Lower lobe of right lung (tissue), 2 donors: ENCODE measurements around the gene CLSTN2. TPM values are rescaled to one million over a fixed set of nuclear protein-coding genes. Genes with fewer than 3 reads are reported as not detected.

Experiments
- ATAC-seq, 2 donors: fragments of 200-7000 bp; cut with Tn5 transposase; one replicate each; pipeline ENCODE4 v1.9.1; 2020 to 2022; ENCODE audit warnings: mild to moderate bottlenecking in 2 of 2, moderate library complexity in 2 of 2
- DNase-seq: peaks from one replicate; pipeline ENCODE4 v3.0.0-alpha.2; 2020
- H3K27ac ChIP-seq: fragments of 200-600 bp; one replicate; pipeline ENCODE4 v1.8.0; 2022
- H3K27me3 ChIP-seq: fragments of 200-600 bp; one replicate; pipeline ENCODE4 v1.8.0; 2022; ENCODE audit warnings: low read depth
- H3K36me3 ChIP-seq: fragments of 200-600 bp; one replicate; pipeline ENCODE4 v1.8.0; 2022; ENCODE audit warnings: mild to moderate bottlenecking
- H3K4me1 ChIP-seq: fragments of 200-600 bp; one replicate; pipeline ENCODE4 v1.8.0; 2022
- H3K4me3 ChIP-seq: fragments of 200-600 bp; one replicate; pipeline ENCODE4 v1.8.0; 2022; ENCODE audit warnings: mild to moderate bottlenecking
- H3K9me3 ChIP-seq: fragments of 200-600 bp; one replicate; pipeline ENCODE4 v1.8.0; 2022
- CTCF ChIP-seq: fragments of 200-600 bp; IDR thresholded peaks from one replicate; pipeline ENCODE4 v1.8.0; 2022; ENCODE audit warnings: antibody characterized with exemption, mild to moderate bottlenecking
- intact Hi-C: fragments of 100-400 bp; cut with DNase I; formaldehyde crosslinking; loops from one replicate; pipeline ENCODE4 v1.11.0; 2022
- total RNA-seq: library from RNA; stranded (reverse); fragmentation: NEBNext Ultra II Directional; extraction: Animal tissue kit (Norgen Biotek cat#: 25700); gene quantifications from one replicate; pipeline ENCODE4 v1.2.1, GENCODE V29; 2021
- donor health status: DM: no; HTN: yes; CAD: no; lungs with severe emphysema.

The CLSTN2 gene
- total RNA-seq, 1 donor from 2014 or later, result 4.5 TPM

- DNase-seq, result no peak
- intact Hi-C loops, result no loop called here
- Histone ChIP-seq H3K36me3 (no peaks in the 10 kb centered on the region), H3K4me1 (no peaks in the 10 kb centered on the region), H3K27ac (no peak overlapping the region), H3K4me3 (no peak overlapping the region), H3K27me3 (no peaks in the 10 kb centered on the region), H3K9me3 (no peaks in the 10 kb centered on the region)
- no peak for TF ChIP-seq CTCF
- ATAC-seq, result no peak
Observed at GRCh38 chr3:140298569-140299070, 363.6 kb downstream of the CLSTN2 start.

- no peak for TF ChIP-seq CTCF
- DNase-seq (no peak), ATAC-seq (no peak)
- no peaks in the 10 kb centered on the region for H3K4me1 ChIP-seq
- intact Hi-C loops, result no loop called here
- H3K27me3 ChIP-seq, result no peaks in the 10 kb centered on the region
- H3K27ac ChIP-seq, result no peak overlapping the region
- H3K36me3 ChIP-seq, result no peaks in the 10 kb centered on the region
- no peak overlapping the region for H3K4me3 ChIP-seq
- H3K9me3 ChIP-seq, result no peaks in the 10 kb centered on the region
Observed at GRCh38 chr3:140303875-140304274, 368.9 kb downstream of the CLSTN2 start.

- ATAC-seq (no peak), DNase-seq (no peak)
- TF ChIP-seq CTCF, result no peak
- Histone ChIP-seq H3K27ac (no peak overlapping the region), H3K9me3 (no peaks in the 10 kb centered on the region), H3K4me3 (no peak overlapping the region), H3K36me3 (no peaks in the 10 kb centered on the region), H3K4me1 (no peaks in the 10 kb centered on the region), H3K27me3 (no peaks in the 10 kb centered on the region)
- intact Hi-C loops, result no loop called here
Observed at GRCh38 chr3:140308535-140308934, 373.6 kb downstream of the CLSTN2 start.

- DNase-seq (no peak), ATAC-seq (no peak)
- H3K36me3 ChIP-seq, result no peaks in the 10 kb centered on the region
- TF ChIP-seq CTCF, result no peak
- no peaks in the 10 kb centered on the region for H3K9me3 ChIP-seq
- no peaks in the 10 kb centered on the region for H3K4me1 ChIP-seq
- intact Hi-C loops, result no loop called here
- H3K27ac ChIP-seq, result no peak overlapping the region
- no peaks in the 10 kb centered on the region for H3K27me3 ChIP-seq
- H3K4me3 ChIP-seq, result no peak overlapping the region
Observed at GRCh38 chr3:140311428-140311827, 376.4 kb downstream of the CLSTN2 start.

GRCh38 chr3:140315955-140316354, 381.0 kb downstream of the CLSTN2 start:
- Histone ChIP-seq H3K27ac (no peak overlapping the region), H3K9me3 (no peaks in the 10 kb centered on the region), H3K27me3 (no peaks in the 10 kb centered on the region), H3K4me1 (no peaks in the 10 kb centered on the region), H3K36me3 (no peaks in the 10 kb centered on the region), H3K4me3 (no peak overlapping the region)
- intact Hi-C loops, result no loop called here
- DNase-seq (no peak), ATAC-seq (no peak)
- no peak for TF ChIP-seq CTCF

GRCh38 chr3:140316466-140316865, 381.5 kb downstream of the CLSTN2 start:
- Histone ChIP-seq H3K9me3 (no peaks in the 10 kb centered on the region), H3K27me3 (no peaks in the 10 kb centered on the region), H3K4me3 (no peak overlapping the region), H3K36me3 (no peaks in the 10 kb centered on the region), H3K27ac (no peak overlapping the region), H3K4me1 (no peaks in the 10 kb centered on the region)
- DNase-seq, result no peak
- ATAC-seq, result no peak
- TF ChIP-seq CTCF, result no peak
- intact Hi-C loops, result no loop called here
